Kidney epithelial cell (primary cell): ENCODE results near the gene ATXN1. TPM values are rescaled to one million over a fixed set of nuclear protein-coding genes. Genes with fewer than 3 reads are reported as not detected.

Source experiments
- DNase-seq: peaks from one replicate; pipeline ENCODE4 v3.0.0-alpha.2; 2010; ENCODE audit warnings: low read depth
- H3K27me3 ChIP-seq: 2 replicates; pipeline ENCODE4 v1.6.0; 2011; ENCODE audit warnings: low read length; ENCODE audit not compliant: control insufficient read depth, insufficient read depth
- H3K36me3 ChIP-seq: 2 replicates; pipeline ENCODE4 v1.5.1; 2011; ENCODE audit warnings: low read length; ENCODE audit not compliant: control insufficient read depth, insufficient read depth
- H3K4me3 ChIP-seq: 2 replicates; pipeline ENCODE4 v1.5.1; 2011; ENCODE audit warnings: low read depth, mild to moderate bottlenecking, control low read depth, low read length
- total RNA-seq: library from RNA; depleted of rRNA; stranded (reverse); fragments of >200 nt; gene quantifications from 2 replicates; pipeline ENCODE4 v1.2.3, GENCODE V29; 2015
- TF ChIP-seq, protein P1 (sequence below): IDR thresholded peaks from 2 replicates; pipeline ENCODE4 v1.5.1; 2011; ENCODE audit warnings: mild to moderate bottlenecking, moderate library complexity, low read length, control low read depth, inconsistent platforms; ENCODE audit not compliant: insufficient read depth, poor library complexity, severe bottlenecking

Gene ATXN1
- total RNA-seq, 1 donor from 2014 or later, result 12.5 TPM

DNA sequence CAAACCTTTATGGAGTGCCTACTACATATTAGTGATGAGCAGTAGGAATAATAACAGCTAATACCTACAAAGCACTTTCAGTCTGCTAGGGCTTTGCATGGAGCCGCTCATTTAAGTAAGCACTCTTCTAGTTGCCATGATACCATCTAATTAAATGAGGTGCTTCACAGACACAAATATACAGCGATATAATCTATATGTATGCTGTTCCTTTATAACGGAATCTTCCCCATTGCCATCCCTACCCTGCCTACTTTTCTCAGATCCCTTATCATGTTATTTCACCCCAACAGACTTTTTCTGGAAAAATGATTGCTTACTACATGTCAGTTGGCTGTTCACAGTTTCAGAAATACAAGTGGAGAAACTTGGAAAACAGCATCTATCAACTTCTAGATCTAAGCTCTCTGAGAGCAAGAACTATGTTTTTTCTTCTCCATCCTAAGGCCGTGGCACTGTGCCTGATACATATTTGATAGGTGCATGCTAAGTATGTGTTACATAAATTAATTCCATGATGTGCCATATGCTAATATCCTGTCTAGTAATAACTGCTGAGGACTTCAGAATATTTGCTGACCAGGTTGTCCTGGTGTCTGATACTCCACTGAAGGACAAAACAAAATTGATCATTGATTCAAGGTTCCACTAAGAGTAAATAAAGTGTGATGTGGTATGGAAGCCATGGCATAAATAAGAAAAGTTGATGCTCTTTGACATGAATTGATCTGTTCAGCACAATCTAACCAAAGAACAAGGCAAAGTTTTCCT lies 398.3 kb downstream of the ATXN1 start:
- no peaks in the 10 kb centered on the region for H3K36me3 ChIP-seq
- no peaks in the 10 kb centered on the region for H3K27me3 ChIP-seq
- TF ChIP-seq, protein P1, sequence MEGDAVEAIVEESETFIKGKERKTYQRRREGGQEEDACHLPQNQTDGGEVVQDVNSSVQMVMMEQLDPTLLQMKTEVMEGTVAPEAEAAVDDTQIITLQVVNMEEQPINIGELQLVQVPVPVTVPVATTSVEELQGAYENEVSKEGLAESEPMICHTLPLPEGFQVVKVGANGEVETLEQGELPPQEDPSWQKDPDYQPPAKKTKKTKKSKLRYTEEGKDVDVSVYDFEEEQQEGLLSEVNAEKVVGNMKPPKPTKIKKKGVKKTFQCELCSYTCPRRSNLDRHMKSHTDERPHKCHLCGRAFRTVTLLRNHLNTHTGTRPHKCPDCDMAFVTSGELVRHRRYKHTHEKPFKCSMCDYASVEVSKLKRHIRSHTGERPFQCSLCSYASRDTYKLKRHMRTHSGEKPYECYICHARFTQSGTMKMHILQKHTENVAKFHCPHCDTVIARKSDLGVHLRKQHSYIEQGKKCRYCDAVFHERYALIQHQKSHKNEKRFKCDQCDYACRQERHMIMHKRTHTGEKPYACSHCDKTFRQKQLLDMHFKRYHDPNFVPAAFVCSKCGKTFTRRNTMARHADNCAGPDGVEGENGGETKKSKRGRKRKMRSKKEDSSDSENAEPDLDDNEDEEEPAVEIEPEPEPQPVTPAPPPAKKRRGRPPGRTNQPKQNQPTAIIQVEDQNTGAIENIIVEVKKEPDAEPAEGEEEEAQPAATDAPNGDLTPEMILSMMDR, result no peak
- no peak overlapping the region for H3K4me3 ChIP-seq
- DNase-seq, result no peak

- no peaks in the 10 kb centered on the region for H3K27me3 ChIP-seq
- no peak overlapping the region for H3K4me3 ChIP-seq
- DNase-seq, result no peak
- TF ChIP-seq, protein P1, result no peak
- H3K36me3 ChIP-seq, result no peaks in the 10 kb centered on the region
Observed at GRCh38 chr6:16362296-16362695, 399.0 kb downstream of the ATXN1 start.

DNA sequence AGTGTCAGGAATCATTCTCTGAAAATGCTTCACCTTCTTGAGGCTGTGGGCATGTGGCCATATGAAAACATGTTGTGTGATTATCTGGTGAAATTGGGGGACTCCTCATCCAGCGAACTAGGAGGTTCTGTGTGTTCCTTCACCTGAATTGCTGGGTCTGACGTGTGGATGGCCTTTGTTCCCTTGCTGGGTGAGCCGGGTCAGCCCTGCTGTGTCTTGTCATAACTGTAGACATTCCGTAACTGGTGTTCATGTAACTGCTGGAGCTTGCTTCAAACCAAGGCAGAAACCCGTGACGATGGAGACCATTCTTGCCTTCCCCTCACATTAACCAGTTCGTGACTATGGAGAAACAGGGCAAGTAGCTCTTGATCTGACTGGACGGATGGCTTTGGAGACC lies 399.4 kb downstream of the ATXN1 start:
- H3K36me3 ChIP-seq, result no peaks in the 10 kb centered on the region
- H3K4me3 ChIP-seq, result no peak overlapping the region
- no peak for DNase-seq
- H3K27me3 ChIP-seq, result no peaks in the 10 kb centered on the region
- TF ChIP-seq, protein P1, result no peak

DNA sequence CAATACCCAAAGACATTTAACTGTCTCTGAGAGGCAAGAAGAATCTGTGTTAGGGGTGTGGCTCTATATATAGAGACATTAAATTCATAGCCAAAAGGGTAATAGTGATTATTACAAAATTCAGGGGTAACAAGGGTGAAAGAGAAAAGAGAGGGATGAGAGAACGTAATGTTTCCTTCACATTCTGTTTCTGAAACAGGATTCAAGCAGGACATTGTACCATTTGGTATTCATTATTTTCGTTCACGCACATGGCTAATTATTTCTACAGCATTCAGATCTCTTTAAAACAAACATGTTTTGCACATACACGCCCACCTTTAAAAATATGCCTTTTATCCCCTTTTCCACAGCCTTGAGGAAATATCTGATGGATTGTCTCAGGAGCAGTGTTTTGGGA lies 400.1 kb downstream of the ATXN1 start:
- Histone ChIP-seq H3K27me3 (no peaks in the 10 kb centered on the region), H3K36me3 (no peaks in the 10 kb centered on the region), H3K4me3 (no peak overlapping the region)
- TF ChIP-seq, protein P1, result no peak
- DNase-seq, result no peak

GRCh38 chr6:16360365-16360764 lies 400.9 kb downstream of the ATXN1 start:
- Histone ChIP-seq H3K36me3 (no peaks in the 10 kb centered on the region), H3K4me3 (no peak overlapping the region), H3K27me3 (no peaks in the 10 kb centered on the region)
- no peak for DNase-seq
- TF ChIP-seq, protein P1, result no peak

GRCh38 chr6:16359563-16359962 lies 401.7 kb downstream of the ATXN1 start:
- TF ChIP-seq, protein P1, result no peak

More at GRCh38 chr6:16359563-16359962, 401.7 kb downstream of the ATXN1 start:
- Histone ChIP-seq H3K4me3 (no peak overlapping the region), H3K27me3 (no peaks in the 10 kb centered on the region), H3K36me3 (no peaks in the 10 kb centered on the region)
- DNase-seq, result no peak
